GM21423 (cell line): Measurements from ENCODE around the gene RNLS.

ENCODE experiments used
- ATAC-seq: cut with Tn5 transposase; IDR thresholded peaks from one replicate; pipeline ENCODE4 v1.9.1; 2021; ENCODE audit warnings: mild to moderate bottlenecking, moderate library complexity; ENCODE audit not compliant: unreplicated experiment

RNLS gene

GRCh38 chr10:88239212-88239611 is 343.9 kb downstream of the RNLS start:
- no peak for ATAC-seq

GRCh38 chr10:88238615-88238914 is 344.6 kb downstream of the RNLS start:
- ATAC-seq: no peak

GRCh38 chr10:88237896-88238614 is 345.1 kb downstream of the RNLS start:
- ATAC-seq: no peak

GRCh38 chr10:88236121-88236743 is 346.9 kb downstream of the RNLS start:
- ATAC-seq: no peak

GRCh38 chr10:88234297-88234696 is 348.8 kb downstream of the RNLS start:
- ATAC-seq: no peak

- ATAC-seq: no peak
Observed at GRCh38 chr10:88233870-88234269, 349.2 kb downstream of the RNLS start.

GRCh38 chr10:88232983-88233543 is 350.1 kb downstream of the RNLS start:
- ATAC-seq: no peak

GRCh38 chr10:88232029-88232895 is 350.9 kb downstream of the RNLS start:
- ATAC-seq: no peak

- no peak for ATAC-seq
Observed at GRCh38 chr10:88230251-88230650, 352.9 kb downstream of the RNLS start.

- ATAC-seq: no peak
Observed at GRCh38 chr10:88228130-88228529, 355.0 kb downstream of the RNLS start.

GRCh38 chr10:88227342-88228018 is 355.6 kb downstream of the RNLS start:
- ATAC-seq: no peak

- ATAC-seq: no peak
Observed at GRCh38 chr10:88226891-88227290, 356.2 kb downstream of the RNLS start.

- no peak for ATAC-seq
Observed at GRCh38 chr10:88226071-88226659, 357.0 kb downstream of the RNLS start.
